Activated B cell treated with CpG ODN at 0.5 μM for 24 hours (primary cell): ENCODE data around the gene RAB40B. TPM values are rescaled to one million over a fixed set of nuclear protein-coding genes. Genes with fewer than 3 reads are reported as not detected.

Experiments used
- ATAC-seq: fragments of 200-7000 bp; cut with Tn5 transposase; one replicate; pipeline ENCODE4 v1.10.0; 2021; ENCODE audit warnings: low read depth, mild to moderate bottlenecking, moderate library complexity
- CTCF ChIA-PET: fragments of 350-600 bp; sonication (Branson Sonifier 250); formaldehyde crosslinking; loops from one replicate; lab custom pipeline; 2021; ENCODE audit warnings: antibody characterized with exemption; lab: Charles Lee
- POLR2A ChIA-PET: fragments of 350-600 bp; sonication (Branson Sonifier 250); formaldehyde crosslinking; loops from one replicate; lab custom pipeline; 2021; ENCODE audit warnings: antibody characterized with exemption; lab: Charles Lee
- DNase-seq: peaks from one replicate; pipeline ENCODE4 v3.0.0; 2022
- H3K27ac Mint-ChIP-seq: one replicate; pipeline ENCODE4 v1.8.0; 2020; ENCODE audit warnings: mixed read lengths
- H3K27me3 Mint-ChIP-seq: one replicate; pipeline ENCODE4 v1.8.0; 2021; ENCODE audit warnings: mixed read lengths
- H3K36me3 Mint-ChIP-seq: one replicate; pipeline ENCODE4 v1.8.0; 2021; ENCODE audit warnings: low read depth, mixed read lengths
- H3K4me1 Mint-ChIP-seq: one replicate; pipeline ENCODE4 v1.8.0; 2021; ENCODE audit warnings: mixed read lengths
- H3K4me3 Mint-ChIP-seq: one replicate; pipeline ENCODE4 v1.8.0; 2020; ENCODE audit warnings: mild to moderate bottlenecking, mixed read lengths
- H3K9me3 Mint-ChIP-seq: one replicate; pipeline ENCODE4 v1.8.0; 2020; ENCODE audit warnings: mixed read lengths
- CTCF ChIP-seq: fragments of 200-600 bp; IDR thresholded peaks from one replicate; pipeline ENCODE4 v1.8.0; 2022; ENCODE audit warnings: antibody characterized with exemption, mild to moderate bottlenecking
- intact Hi-C: fragments of 100-400 bp; cut with micrococcal nuclease; formaldehyde crosslinking; loops from one replicate; pipeline ENCODE4 v1.15.1; 2024
- total RNA-seq: library from RNA; stranded (reverse); gene quantifications from 2 replicates; pipeline ENCODE4 v1.2.3, GENCODE V29; 2022

The RAB40B gene
- total RNA-seq, 1 donor from 2014 or later: 2.6 TPM

DNA sequence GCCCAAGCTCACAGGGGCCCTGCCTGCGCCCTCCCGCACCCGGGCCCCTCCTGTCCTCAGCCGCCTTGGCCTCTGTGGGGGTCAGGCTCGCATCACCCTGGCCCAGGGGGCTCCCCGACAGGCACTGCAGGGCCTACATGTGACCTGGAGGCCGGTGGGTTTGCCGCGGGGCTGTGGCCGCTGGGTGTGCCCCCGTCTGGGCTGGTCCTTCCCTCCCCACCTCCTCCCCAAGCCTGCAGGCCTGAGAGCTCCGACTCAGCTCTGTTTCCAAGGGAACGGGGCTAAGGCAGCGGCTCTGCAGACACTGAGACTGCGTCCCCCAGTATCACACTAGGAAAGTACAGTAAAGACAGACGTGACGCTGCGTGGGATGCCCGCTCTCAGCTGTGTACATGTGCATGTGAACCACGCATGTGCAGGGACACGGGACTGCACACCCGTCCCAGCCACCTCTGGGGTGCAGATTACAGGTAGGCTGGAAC is 33.8 kb downstream of the RAB40B start:
- intact Hi-C loops: no loop called here
- ATAC-seq (no peak), DNase-seq (no peak)
- Mint-ChIP-seq H3K36me3 (no peaks in the 10 kb centered on the region), H3K9me3 (no peaks in the 10 kb centered on the region), H3K4me3 (no peak overlapping the region), H3K27ac (no peak overlapping the region), H3K27me3 (peaks cover 2% of the 10 kb centered on the region), H3K4me1 (peaks cover 6% of the 10 kb centered on the region)
- no peak for TF ChIP-seq CTCF
- CTCF ChIA-PET: no interaction called here
- POLR2A ChIA-PET: interaction anchor here (0.9 kb wide), 1 partner anchor 326 kb away, joined by 3 read pairs; no protein-coding TSS in a partner anchor

DNA sequence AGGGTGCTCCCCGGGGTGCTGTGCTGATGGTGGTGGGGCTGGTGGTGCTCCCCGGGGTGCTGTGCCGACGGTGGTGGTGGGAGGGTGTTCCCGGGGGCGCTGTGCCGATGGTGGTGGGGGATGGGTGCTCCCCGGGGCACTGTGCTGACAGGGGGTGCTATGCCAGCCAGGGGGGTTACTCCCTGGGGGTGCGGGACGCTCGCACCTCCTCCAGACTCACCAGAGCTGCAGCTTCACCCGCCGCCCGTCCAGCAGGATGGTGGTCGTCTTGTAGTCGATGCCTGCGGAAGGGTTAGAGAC is 34.3 kb downstream of the RAB40B start:
- no peak for DNase-seq
- no peak for ATAC-seq
- H3K27ac Mint-ChIP-seq: no peak overlapping the region
- ChIA-PET CTCF (no interaction called here), POLR2A (no interaction called here)
- peaks cover 6% of the 10 kb centered on the region for H3K4me1 Mint-ChIP-seq
- no peaks in the 10 kb centered on the region for H3K9me3 Mint-ChIP-seq
- no peak for TF ChIP-seq CTCF
- intact Hi-C loops: no loop called here
- peaks cover 2% of the 10 kb centered on the region for H3K27me3 Mint-ChIP-seq
- H3K4me3 Mint-ChIP-seq: no peak overlapping the region
- no peaks in the 10 kb centered on the region for H3K36me3 Mint-ChIP-seq

DNA sequence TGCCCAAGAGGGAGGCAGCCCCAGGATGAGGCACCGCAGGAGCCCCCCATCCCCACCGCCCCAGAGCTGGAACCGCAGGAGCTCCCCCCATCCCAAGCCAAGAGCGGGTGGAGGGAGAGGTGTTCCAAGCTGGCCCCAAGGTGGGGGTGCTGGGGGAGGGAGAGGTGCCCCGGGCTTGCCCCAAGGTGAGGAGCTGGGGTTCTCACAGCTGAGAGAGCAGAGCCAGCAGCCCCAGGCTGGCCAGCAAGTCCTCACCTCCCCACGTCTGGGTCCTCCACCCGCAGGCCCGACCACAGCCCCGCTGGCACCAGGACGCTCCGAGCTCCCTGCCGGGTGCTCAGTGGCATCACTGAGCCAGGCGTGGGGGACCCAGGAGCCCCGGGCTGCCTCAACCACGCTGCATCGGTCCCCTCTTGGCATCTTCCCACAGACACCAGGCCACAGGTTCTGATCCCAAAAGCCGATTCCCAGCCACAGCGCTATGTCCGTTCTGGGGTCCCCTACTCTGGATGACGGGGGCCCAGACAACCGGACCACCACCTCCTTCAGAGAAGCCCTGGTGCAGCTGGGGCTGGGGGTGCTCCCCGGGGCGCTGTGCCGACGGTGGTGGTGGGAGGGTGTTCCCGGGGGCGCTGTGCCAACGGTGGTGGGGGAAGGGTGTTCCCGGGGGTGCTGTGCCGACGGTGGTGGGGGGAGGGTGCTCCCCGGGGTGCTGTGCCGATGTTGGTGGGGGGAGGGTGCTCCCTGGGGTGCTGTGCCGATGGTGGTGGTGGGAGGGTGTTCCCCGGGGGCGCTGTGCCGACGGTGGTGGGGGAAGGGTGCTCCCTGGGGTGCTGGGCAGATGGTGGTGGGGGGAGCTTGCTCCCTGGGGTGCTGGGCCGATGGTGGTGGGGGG is 34.9 kb downstream of the RAB40B start:
- H3K9me3 Mint-ChIP-seq: no peaks in the 10 kb centered on the region
- intact Hi-C loops: no loop called here
- peaks cover 2% of the 10 kb centered on the region for H3K27me3 Mint-ChIP-seq
- no peak overlapping the region for H3K4me3 Mint-ChIP-seq
- no peak overlapping the region for H3K27ac Mint-ChIP-seq
- CTCF ChIA-PET: no interaction called here
- peaks cover 4% of the 10 kb centered on the region for H3K4me1 Mint-ChIP-seq
- DNase-seq (no peak), ATAC-seq (no peak)
- no peaks in the 10 kb centered on the region for H3K36me3 Mint-ChIP-seq
- no peak for TF ChIP-seq CTCF
- POLR2A ChIA-PET: no interaction called here

DNA sequence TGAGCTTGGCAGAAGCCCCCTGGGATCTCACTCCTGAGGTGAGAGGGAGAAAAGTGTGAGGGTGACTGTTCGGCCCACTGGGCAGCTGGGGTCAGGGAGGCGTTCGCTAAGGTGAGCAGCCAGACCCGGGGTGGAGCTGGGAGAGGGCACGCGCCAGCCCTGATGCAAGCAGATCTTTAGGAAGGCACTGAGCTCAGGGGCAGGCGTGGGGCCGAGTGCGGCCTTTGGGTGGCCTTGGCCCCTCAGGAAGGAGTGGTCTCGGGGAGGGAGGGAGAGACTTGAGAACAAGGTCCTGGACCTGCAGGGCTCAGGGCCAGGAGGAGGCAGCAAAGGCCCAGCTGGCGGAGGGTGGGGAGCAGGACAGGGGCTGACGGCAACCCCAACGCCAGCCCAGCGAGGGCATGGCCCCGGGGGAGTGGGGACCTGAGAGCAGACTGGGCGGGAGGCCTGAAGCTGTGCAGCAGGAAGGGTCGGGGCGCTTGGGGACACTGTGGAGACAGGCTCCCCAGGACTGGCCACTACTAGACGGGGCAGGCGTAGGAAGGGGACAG is 35.7 kb downstream of the RAB40B start:
- H3K27ac Mint-ChIP-seq: no peak overlapping the region
- no peak overlapping the region for H3K4me3 Mint-ChIP-seq
- no peaks in the 10 kb centered on the region for H3K4me1 Mint-ChIP-seq
- no peak for DNase-seq
- no peaks in the 10 kb centered on the region for H3K27me3 Mint-ChIP-seq
- TF ChIP-seq CTCF: no peak
- H3K36me3 Mint-ChIP-seq: no peaks in the 10 kb centered on the region
- intact Hi-C loops: no loop called here
- no peaks in the 10 kb centered on the region for H3K9me3 Mint-ChIP-seq
- no peak for ATAC-seq
- ChIA-PET POLR2A (no interaction called here), CTCF (no interaction called here)
